HG03342 (cell line): ENCODE data around the gene ACTR10.

ENCODE experiments used
- ATAC-seq: cut with Tn5 transposase; IDR thresholded peaks from one replicate; pipeline ENCODE4 v1.9.1; 2021; ENCODE audit warnings: mild to moderate bottlenecking, moderate library complexity; ENCODE audit not compliant: unreplicated experiment

Gene ACTR10

DNA sequence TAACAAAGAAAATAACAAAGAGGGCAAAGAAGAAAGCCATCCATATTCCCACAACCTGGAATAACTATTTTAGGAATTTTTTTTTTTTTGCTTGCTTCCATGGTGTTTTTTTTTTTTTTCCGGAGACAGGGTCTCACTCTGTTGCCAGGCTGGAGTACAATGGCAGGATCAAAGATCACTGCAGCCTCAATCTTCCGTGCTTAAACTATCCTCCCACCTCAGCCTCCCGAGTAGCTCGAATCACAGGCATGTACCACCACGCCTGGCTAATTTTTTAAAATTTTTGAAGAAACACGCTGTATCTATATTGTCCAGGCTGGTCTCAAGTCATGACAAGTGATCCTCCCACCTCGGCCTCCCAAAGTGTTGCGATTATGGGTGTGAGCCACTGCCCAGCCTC is 78.2 kb downstream of the ACTR10 start:
- ATAC-seq: no peak

DNA sequence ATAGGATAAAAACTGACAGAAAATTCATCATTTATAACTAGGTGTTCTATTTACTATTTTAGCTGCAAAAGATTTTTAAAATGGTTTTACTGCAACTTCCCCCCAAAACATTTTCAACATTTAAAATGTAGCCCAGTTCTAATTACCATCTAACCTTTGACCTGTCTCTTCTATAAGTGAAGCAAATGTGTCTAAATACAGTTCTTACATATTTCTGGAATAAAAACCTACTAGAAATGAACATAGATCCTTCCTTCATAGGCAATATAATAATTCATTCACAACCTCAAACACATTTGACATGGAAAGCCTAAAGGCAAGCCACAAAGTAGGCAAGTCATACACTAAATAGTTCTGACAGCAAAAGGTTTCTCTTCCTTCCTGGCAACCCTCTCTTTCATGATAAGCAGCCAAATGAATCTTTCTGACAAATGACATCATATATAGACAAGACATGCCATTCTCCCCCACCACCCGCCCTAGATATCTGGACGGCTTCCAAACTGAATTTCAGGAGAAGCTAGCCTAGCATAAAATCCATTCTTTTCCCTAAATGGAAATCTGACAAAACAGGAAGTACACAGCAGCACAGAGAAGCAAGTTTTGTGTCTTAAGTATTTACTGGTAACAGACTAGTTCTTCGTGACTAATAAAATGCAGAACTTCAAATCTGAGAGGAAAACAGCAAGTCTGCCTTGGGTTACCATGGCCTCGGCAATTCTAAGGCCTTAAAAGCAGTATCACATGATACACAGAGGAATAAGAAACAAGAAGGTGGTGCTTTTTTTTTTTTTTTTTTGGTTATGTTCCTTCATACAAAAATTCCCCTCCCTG is 81.2 kb downstream of the ACTR10 start:
- ATAC-seq: peak; percentile 78

DNA sequence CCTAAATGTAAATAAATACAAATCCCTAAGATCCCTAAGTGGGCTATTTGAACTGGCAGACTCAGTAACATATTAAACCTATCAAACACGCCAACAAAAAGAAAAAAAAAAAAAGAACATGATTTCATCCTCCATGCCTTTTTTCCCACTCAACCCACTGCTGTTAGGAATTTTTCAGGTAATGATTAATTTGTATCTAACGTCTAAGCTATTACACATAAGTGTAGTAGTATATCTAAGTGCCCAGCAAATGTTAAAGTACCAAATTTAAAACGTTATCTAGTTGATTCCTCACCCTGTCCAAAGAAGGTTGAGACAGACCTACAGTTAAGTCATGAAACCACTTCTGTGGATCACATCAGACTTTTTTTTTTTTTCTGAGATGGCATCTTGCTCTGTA is 82.0 kb downstream of the ACTR10 start:
- no peak for ATAC-seq

DNA sequence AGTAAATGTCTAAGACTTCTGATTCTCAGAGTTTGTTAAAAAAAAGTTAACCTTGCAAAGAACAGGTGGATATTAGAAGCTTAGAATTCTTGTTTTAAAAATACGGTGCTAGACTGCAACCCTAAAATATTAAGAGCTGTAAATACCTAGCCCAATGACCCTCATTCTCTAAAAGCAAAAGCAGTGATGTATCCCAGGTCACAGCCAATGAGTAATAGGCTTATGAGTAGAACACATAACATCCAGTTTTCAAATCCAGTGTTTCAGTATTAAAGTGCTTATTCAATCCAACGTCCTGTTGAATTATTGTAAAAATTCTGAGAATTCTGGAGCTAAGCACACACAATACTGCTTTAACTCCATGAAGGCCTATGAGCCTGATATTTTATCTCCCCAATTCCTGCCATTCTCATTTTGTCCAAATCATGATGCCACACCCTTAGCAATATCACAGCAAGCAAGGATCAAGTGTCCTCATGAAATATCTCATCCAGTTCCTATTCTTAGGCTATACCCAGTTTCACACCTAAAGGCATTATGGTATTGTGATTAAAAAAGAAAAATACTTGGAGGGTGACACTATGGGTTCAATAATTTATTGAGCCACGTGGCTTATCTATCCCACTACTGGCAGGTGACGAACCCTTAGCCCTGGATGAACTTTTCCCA is 83.1 kb downstream of the ACTR10 start:
- ATAC-seq: no peak

DNA sequence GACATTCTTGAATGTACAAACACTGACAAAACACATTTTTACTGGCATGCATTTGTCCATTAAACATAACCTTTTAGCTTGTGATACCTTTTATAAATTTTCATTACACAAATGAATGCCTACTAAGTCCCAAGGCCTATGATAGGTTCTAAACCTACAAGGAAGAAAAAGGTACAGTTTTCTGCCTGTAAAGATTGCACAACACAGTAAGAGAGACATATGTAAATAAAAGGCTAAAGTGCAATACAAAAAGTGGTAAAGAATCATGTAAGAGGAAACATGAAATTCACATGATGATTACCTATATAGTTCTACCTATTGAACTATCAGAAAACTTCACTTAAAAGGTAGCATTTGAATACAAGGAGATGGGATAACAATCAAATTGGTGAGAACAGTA is 83.8 kb downstream of the ACTR10 start:
- no peak for ATAC-seq

DNA sequence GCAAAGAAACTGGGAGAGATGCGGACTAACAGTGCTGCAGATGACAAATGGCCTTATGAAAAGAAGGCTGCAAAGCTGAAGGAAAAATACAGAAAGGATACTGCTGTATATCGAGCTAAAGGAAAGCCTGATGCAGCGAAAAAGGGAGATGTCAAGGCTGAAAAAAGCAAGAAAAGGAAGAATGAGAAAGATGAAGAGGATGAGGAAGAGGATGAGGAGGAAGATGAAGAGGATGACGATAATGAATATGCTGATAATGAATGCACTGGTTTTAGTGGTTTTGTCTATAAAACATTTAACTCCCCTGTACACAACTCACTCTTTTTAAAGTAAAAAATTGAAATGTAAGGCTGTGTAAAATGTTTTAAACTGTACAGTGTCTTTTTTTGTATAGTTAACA is 85.2 kb downstream of the ACTR10 start:
- ATAC-seq: no peak
